HG02610 (cell line): ENCODE results near the gene RRM2.
"Not testable (repeated sequence)": the region's sequence is repeated elsewhere in the genome, so short reads cannot be mapped to it uniquely, and the experiment has no call there.

Experiments used
- ATAC-seq: cut with Tn5 transposase; IDR thresholded peaks from one replicate; pipeline ENCODE4 v1.9.1; 2021; ENCODE audit warnings: mild to moderate bottlenecking, moderate library complexity; ENCODE audit not compliant: unreplicated experiment

Gene RRM2

GRCh38 chr2:10128420-10128819 lies 5.9 kb downstream of the RRM2 start:
- no peak for ATAC-seq

DNA sequence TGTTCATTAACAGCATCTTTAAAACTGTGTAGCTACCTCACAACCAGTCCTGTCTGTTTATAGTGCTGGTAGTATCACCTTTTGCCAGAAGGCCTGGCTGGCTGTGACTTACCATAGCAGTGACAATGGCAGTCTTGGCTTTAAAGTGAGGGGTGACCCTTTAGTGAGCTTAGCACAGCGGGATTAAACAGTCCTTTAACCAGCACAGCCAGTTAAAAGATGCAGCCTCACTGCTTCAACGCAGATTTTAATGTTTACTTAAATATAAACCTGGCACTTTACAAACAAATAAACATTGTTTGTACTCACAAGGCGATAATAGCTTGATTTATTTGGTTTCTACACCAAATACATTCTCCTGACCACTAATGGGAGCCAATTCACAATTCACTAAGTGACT lies 7.0 kb downstream of the RRM2 start:
- ATAC-seq, result no peak

- ATAC-seq, result no peak
Measured at GRCh38 chr2:10132043-10132575, 9.6 kb downstream of the RRM2 start.

DNA sequence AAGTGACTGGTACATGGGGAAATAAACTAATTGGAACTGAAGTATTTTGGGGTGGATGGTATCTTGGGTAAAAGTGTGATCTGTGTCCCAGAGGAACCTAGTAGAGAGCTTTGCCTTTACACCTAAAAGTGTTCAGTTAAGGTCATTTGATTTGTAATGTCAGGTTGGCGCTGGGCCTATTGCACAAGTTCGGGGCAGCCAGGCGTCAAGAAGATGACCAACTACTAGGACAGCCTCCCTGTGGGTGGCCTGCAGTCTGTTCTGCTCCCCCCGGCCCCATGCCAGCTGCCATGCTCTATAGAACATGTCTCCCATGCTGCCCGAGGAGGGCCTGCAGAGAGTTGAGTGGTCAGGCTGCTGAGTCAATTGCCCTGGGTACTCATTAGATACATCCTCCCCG lies 10.1 kb downstream of the RRM2 start:
- ATAC-seq, result no peak

GRCh38 chr2:10132996-10133647 lies 10.6 kb downstream of the RRM2 start:
- no peak for ATAC-seq

- no peak for ATAC-seq
Measured at GRCh38 chr2:10135296-10136089, 13.0 kb downstream of the RRM2 start.

DNA sequence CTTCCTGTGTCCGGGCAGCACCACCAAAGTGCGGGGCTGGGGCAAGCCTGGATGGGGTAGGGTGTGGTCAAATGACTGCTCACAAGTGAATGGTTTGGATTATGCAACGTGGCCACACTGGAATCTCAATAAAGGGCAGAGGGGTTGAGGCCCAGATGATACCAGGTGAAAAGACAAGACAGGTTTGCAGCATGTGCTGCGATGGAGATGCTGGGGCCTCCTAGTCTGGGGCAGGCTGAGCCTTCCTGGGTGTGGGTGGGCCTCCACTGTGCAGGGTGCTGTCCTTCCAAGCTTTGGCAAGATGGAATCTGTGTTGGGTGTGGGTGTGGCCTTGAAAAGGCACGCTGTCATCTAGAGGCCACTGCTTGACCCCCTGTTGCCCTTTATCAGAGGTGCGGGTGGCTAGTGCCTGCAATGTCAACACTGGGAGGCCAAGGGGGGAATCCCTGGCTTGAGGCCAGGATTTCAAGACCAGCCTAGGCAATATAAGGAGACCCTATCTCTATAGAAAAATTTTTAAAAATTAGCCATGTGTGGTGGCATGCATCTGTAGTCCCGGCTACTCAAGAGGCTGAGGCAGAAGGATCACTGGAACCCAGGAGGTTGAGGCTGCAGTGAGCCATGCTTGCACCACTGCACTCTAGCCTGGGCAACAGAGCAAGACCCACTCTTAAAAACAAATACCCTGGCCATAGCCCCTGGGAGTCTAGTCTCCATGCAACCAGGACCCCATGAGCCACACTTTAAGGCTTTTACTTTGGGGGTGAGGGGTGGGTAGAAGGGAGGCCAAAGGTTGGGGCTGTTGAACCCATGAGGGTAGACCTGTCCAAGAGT lies 13.8 kb downstream of the RRM2 start:
- ATAC-seq, result no peak

- no peak for ATAC-seq
Measured at GRCh38 chr2:10137053-10137843, 14.7 kb downstream of the RRM2 start.

GRCh38 chr2:10139536-10139935 lies 17.0 kb downstream of the RRM2 start:
- ATAC-seq, result no peak

DNA sequence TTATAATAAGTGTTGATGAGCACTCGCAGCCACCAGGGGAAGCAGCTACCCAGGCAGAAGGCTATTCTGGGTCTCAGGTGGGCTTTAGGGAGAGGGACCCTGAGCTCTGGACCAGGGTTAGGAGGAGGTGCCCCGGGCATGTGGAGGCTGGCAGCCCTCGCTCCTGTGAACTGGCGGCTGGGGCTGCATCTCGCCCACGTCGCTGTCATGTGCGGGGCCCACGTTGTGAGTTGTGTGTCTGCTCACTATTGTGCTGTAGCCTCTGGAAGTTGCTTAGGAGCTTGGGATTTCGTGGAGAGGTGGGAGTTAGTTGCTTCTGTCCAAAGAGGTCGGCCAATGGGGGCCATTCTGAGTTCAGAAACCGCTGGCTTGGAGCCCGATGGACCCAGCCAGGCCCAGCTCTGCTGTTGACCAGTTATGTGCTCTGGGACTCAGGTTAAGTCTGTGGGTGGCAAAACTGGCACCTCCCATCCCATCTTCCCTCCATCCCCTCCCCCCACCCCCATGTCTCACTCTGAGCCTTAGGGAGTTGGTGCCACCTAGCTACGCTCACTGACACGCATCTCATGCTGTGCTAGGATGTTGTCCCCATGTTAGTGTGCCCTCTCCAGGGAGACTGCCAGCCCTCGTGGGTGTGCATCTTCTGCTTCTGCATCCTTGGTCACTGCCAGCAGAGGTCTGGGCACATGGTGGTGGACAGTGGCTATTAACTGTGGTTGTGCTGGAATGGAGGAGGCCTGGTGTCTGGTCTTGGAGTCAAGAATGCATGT lies 18.5 kb downstream of the RRM2 start:
- no peak for ATAC-seq

- no peak for ATAC-seq
Measured at GRCh38 chr2:10141736-10142639, 19.4 kb downstream of the RRM2 start.

- ATAC-seq, result no peak
Measured at GRCh38 chr2:10142640-10142965, 20.1 kb downstream of the RRM2 start.

- ATAC-seq, result no peak
Measured at GRCh38 chr2:10144771-10145518, 22.4 kb downstream of the RRM2 start.

GRCh38 chr2:10145519-10146357 lies 23.2 kb downstream of the RRM2 start:
- no peak for ATAC-seq

- ATAC-seq, result no peak
Measured at GRCh38 chr2:10146366-10147005, 23.9 kb downstream of the RRM2 start.

GRCh38 chr2:10147050-10147660 lies 24.6 kb downstream of the RRM2 start:
- not testable (repeated sequence) for ATAC-seq
